Fibroblast of skin of right quadriceps (primary cell): Measurements from ENCODE around the gene INHBC.
"Not testable (repeated sequence)": the region's sequence is repeated elsewhere in the genome, so short reads cannot be mapped to it uniquely, and the experiment has no call there.

Source experiments
- DNase-seq: peaks from one replicate; pipeline ENCODE4 v3.0.0-alpha.2; 2013

The INHBC gene, protein sequence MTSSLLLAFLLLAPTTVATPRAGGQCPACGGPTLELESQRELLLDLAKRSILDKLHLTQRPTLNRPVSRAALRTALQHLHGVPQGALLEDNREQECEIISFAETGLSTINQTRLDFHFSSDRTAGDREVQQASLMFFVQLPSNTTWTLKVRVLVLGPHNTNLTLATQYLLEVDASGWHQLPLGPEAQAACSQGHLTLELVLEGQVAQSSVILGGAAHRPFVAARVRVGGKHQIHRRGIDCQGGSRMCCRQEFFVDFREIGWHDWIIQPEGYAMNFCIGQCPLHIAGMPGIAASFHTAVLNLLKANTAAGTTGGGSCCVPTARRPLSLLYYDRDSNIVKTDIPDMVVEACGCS

DNA sequence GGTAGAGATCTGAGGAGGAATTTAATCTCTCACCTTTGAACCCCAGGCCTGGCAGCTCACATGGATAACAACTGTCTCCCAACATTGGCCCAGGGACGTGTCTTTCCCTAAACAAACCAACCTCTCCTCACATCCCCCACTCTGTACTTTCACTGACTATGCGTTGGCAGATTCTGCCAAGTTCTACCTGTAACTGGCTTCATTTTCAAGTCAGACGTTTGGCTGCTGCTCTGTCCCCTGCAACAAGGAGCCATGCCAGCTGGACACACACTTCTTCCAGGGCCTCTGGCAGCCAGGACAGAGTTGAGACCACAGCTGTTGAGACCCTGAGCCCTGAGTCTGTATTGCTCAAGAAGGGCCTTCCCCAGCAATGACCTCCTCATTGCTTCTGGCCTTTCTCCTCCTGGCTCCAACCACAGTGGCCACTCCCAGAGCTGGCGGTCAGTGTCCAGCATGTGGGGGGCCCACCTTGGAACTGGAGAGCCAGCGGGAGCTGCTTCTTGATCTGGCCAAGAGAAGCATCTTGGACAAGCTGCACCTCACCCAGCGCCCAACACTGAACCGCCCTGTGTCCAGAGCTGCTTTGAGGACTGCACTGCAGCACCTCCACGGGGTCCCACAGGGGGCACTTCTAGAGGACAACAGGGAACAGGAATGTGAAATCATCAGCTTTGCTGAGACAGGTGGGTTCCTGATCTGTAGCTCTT, at the start of gene INHBC:
INHBC (plus strand) TSS at position 268 of the 707 bp plus-strand sequence; CDS start at position 371, 103 bp downstream.
- no peak for DNase-seq

GRCh38 chr12:57385586-57385985, 49.0 kb upstream of the INHBC start:
- DNase-seq: no peak

DNA sequence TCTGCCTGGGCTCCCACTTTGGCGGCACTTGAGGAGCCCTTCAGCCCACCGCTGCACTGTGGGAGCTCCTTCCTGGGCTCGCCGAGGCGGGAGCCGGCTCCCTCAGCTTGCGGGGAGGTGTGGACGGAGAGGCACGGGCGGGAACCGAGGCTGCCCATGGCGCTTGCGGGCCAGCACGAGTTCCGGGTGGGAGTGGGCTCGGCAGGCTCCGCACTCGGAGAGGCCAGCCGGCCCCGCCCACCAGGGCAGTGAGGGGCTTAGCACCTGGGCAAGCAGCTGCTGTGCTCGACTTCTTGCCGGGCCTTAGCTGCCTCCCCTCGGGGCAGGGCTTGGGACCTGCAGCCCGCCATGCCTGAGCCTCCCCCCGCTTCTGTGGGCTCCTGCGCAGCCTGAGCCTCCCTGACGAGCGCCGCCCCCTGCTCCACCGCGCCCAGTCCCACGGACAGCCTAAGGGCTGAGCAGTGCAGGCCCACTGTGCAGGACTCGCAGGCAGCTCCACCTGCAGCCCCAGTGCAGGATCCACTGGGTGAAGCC, 48.3 kb upstream of the INHBC start:
- DNase-seq: no peak

DNA sequence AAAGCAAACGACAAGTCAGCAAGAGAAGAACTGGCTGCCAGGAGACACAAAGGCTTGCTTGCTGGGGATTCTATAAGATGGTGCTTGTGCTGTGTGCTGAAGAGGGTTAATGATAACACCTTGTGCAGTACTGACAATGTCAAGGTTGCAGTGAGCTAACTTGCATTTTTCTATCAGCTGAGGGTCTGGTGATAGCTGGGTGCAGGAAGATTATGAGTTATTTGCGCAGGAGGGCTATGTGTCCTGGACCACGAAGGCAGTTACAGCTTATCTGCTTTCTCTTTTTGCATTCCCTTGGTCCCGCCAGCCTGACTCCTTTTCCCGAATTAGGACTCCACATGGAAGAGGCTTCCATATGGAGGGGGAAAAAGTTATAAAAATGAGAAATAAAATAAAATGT, 46.2 kb upstream of the INHBC start:
- DNase-seq: no peak

- DNase-seq: peak; percentile 87
Observed at GRCh38 chr12:57389033-57389432, 45.6 kb upstream of the INHBC start.

GRCh38 chr12:57390174-57390573, 44.4 kb upstream of the INHBC start:
- no peak for DNase-seq

DNA sequence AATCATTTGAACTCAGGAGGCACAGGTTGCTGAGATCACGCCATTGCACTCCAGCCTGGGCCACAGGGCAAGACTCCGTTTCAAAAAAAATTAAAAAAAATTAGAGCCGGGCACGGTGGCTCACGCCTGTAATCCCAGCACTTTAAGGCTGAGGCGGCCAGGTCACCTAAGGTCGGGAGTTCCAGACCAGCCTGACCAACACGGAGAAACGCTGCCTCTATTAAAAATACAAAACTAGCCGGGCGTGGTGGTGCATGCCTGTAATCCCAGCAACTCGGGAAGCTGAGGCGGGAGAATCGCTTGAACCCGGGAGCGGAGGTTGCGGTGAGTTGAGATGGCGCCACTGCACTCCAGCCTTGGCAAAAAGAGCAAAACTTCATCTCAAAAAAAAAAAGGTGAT, 39.5 kb upstream of the INHBC start:
- DNase-seq: no peak

DNA sequence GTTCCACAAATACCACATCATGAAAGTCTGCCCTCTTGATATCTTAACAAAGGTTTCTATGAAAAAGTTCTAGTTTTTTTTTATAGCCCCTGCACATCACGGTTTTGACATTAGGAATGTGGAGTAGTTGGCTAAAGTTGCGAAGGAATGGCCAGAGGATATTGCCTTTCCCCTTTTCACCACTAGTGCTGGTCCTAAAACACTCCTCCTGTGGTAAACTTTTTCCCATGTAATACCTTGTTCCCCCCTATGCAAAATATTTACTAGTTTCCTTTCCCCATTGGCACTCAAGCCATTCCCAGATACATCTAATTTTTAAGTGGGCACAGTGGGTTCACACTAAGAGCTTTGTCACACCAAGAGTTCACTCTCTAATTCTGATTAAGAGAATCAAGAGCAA, 37.1 kb upstream of the INHBC start:
- DNase-seq: no peak

DNA sequence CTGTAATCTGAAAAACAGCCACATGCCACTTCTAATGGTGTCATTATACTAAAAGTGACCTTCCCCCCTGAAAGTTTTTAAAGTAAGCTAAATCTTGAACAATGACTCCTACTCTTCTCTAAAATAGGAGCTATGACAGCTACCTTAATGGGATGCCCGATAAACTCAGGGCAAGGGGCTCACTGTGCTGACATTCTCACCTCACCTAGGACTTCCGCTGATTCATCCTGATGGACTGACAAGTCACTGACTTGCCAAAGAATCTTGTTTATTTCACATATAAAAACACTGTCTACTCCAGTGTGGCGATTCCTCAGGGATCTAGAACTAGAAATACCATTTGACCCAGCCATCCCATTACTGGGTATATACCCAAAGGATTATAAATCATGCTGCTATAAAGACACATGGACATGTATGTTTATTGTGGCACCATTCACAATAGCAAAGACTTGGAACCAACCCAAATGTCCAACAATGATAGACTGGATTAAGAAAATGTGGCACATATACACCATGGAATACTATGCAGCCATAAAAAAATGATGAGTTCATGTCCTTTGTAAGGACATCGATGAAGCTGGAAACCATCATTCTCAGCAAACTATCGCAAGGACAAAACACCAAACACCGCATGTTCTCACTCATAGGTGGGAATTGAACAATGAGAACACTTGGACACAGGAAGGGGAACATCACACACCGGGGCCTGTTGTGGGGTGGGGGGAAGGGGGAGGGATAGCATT, 34.7 kb upstream of the INHBC start:
- not testable (repeated sequence) for DNase-seq

DNA sequence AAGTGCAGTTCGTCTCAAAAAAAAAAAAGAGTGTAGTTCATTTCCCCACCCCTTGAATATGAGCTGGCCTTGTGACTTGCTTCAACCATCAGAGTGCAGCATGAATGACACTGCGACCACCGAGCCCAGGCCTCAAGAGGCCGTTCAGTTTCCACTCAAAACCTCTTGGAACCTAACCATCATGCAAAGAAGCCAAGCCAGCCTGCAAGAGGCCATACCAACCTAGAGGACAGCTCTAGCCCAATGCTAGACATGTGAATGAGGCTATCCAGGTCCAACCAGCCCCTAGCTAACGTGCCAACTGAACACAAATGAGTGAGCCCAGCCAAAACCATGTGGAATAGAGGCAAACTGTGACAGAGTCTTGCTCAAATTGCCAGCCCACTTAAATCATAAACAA, 33.4 kb upstream of the INHBC start:
- DNase-seq: no peak

- not testable (repeated sequence) for DNase-seq
Observed at GRCh38 chr12:57402156-57402555, 32.4 kb upstream of the INHBC start.

GRCh38 chr12:57404966-57405640, 29.5 kb upstream of the INHBC start:
- no peak for DNase-seq

DNA sequence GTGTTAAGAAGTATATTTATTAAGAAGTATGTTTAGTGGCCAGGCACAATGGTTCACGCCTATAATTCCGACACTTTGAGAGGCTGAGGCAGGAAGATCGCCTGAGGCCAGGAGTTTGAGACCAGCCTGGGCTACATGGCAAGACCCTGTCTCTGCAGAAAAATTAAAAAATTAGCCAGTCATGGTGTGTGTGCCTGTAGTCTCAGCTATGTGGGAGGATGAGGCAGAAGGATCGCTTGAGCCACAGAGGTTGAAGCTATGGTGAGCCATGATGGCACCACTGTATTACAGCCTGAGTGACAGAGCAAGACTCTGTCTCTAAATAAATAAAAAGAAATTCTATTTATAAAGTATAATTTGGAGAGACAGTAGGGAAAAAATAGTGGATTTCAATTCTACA, 24.1 kb upstream of the INHBC start:
- no peak for DNase-seq

DNA sequence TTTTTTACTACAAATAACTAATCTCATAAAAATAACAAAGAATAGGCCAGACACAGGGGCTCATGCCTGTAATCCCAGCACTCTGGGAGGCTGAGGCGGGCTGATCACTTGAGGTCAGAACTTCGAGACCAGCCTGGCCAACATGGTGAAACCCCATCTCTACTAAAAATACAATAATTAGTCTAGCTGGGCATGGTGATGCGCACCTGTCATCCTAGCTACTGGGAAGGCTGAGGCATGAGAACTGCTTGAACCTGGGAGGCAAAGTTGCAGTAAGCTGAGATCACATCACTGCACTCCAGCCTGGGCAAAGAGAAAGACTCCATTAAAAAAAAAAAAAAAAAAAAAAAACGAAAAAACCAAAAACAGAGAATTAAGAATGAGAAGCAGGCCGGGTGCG, 20.4 kb upstream of the INHBC start:
- DNase-seq: not testable (repeated sequence)

DNA sequence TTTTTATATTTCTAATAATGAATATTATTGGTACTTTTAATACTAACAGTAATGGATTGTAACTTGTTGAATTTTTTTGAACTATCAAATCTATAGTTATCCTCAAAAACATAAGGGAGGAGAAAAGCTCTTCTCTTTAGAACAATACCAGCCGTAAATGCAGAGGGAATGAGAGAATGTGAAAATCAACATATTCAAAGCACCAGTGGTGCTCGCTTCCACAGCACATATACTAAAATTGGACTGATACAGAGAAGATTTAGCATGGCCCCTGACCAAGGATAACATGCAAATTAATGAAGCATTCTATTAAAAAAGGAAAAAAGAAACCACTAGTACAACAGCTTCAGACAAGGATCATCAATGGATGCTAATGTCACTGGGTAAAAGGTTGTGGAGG, 19.5 kb upstream of the INHBC start:
- DNase-seq: no peak

DNA sequence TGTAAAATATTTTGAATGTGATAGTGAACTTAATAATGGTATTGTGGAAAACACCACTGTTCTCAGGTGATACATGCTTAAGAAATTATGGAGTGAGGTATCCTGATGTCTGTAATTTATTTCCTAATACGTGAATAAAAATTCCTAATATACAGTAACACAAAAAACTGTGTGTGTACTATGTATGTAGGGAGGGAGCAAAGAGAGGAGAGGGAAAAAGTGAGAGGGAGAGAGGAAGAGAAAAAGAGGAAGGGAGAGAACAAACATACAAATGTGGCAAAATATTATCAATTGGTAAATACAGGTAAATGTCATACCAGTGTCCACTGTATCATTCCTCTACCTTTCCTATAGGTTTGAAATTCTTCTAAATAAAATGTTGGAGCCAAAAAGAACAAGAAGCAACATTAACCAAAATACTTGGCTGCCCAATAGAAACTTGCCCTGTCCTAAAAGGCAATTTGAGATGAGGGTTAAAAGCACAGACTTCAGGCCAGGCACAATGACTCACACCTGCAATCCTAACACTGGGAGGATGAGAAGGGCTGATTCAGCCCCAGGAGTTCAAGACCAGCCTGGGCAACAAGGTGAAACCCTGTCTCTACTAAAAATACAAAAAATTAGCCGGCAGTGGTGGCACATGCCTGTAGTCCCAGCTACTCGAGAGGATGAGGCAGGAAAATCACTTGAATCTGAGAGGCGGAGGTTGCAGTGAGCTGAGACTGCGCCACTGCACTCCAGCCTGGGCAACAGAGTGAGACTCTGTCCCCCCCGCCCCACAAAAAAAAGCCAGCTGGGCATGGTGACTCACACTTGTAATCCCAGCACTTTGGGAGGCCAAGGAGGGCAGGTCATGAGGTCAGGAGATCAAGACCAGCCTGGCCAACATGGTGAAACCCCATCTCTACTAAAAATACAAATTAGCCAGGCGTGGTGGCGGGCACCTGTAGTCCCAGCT, 18.3 kb upstream of the INHBC start:
- no peak for DNase-seq

- DNase-seq: no peak
Observed at GRCh38 chr12:57418255-57418654, 16.3 kb upstream of the INHBC start.

GRCh38 chr12:57419495-57419894, 15.1 kb upstream of the INHBC start:
- no peak for DNase-seq

DNA sequence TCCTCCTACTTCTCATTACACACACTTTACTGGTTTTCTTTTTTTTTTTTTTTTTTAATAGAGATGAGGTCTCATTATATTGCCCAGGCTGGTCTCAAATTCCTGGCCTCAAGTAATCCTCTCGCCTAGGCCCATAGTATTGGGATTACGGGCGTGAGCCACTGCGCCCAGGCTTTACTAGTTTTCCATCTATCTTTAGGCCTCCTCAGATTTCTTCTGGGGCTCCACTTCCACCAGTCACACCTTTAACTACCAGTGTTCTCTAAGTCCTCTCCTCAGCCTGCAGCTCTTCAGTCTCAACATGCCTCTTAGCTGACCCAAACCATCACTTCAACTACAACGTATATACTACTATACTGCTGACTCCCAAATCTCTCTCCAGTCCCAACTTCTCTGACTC, 14.1 kb upstream of the INHBC start:
- DNase-seq: no peak

DNA sequence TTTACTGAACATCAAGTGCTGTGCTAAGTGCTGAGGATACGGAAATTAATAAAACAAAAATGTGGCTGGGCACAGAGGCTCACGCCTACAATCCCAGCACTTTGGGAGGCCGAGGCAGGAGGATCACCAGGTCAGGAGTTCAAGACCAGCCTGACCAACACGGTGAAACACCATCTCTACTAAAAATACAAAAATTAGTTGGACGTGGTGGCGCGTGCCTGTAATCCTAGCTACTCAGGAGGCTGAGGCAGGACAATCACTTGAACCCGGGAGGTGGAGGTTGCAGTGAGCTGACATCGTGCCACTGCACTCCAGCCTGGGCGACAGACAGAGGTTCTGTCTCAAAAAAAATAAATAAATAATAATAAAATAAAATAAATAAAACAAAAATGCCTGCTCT, 7.6 kb upstream of the INHBC start:
- not testable (repeated sequence) for DNase-seq

- DNase-seq: no peak
Observed at GRCh38 chr12:57428965-57429364, 5.6 kb upstream of the INHBC start.
